IPS-20b (cell line): Measurements from ENCODE around the gene IQGAP3.

Source experiments
- H3K27ac ChIP-seq: one replicate; pipeline ENCODE4 v1.5.1; 2013; ENCODE audit warnings: low read length
- H3K27me3 ChIP-seq: 2 replicates; pipeline ENCODE4 v1.6.1; 2013; ENCODE audit warnings: mild to moderate bottlenecking, low read length, inconsistent platforms; ENCODE audit not compliant: insufficient read depth
- H3K36me3 ChIP-seq: 2 replicates; pipeline ENCODE4 v1.6.1; 2013; ENCODE audit warnings: low read depth, mild to moderate bottlenecking, inconsistent platforms, low read length, moderate library complexity; ENCODE audit not compliant: insufficient read depth
- H3K4me1 ChIP-seq: 2 replicates; pipeline ENCODE4 v1.6.1; 2013; ENCODE audit warnings: mild to moderate bottlenecking, control low read depth, inconsistent platforms, low read length, moderate library complexity; ENCODE audit not compliant: insufficient read depth
- H3K4me3 ChIP-seq: 2 replicates; pipeline ENCODE4 v1.5.1; 2013; ENCODE audit warnings: mild to moderate bottlenecking, low read length, inconsistent platforms
- H3K9ac ChIP-seq: 2 replicates; pipeline ENCODE4 v1.6.1; 2013; ENCODE audit warnings: low read depth, mild to moderate bottlenecking, inconsistent platforms, low read length, moderate library complexity
- H3K9me3 ChIP-seq: 2 replicates; pipeline ENCODE4 v1.6.1; 2013; ENCODE audit warnings: mild to moderate bottlenecking, low read depth, low read length, inconsistent platforms; ENCODE audit not compliant: insufficient read depth

IQGAP3 gene

GRCh38 chr1:156482276-156482675 is 90.1 kb downstream of the IQGAP3 start:
- Histone ChIP-seq H3K27me3 (no peaks in the 10 kb centered on the region), H3K27ac (no peak overlapping the region), H3K9me3 (no peaks in the 10 kb centered on the region), H3K9ac (no peak overlapping the region), H3K4me3 (no peak overlapping the region), H3K36me3 (peaks cover 47% of the 10 kb centered on the region), H3K4me1 (peaks cover 16% of the 10 kb centered on the region)

GRCh38 chr1:156481527-156481926 is 90.8 kb downstream of the IQGAP3 start:
- no peaks in the 10 kb centered on the region for H3K27me3 ChIP-seq
- peaks cover 51% of the 10 kb centered on the region for H3K36me3 ChIP-seq
- H3K4me1 ChIP-seq, result peaks cover 21% of the 10 kb centered on the region
- H3K27ac ChIP-seq, result no peak overlapping the region
- no peak overlapping the region for H3K4me3 ChIP-seq
- H3K9me3 ChIP-seq, result no peaks in the 10 kb centered on the region
- no peak overlapping the region for H3K9ac ChIP-seq

GRCh38 chr1:156480411-156481192 is 91.8 kb downstream of the IQGAP3 start:
- no peak overlapping the region for H3K9ac ChIP-seq
- no peak overlapping the region; the same call in 1 of the 2 replicates for H3K4me3 ChIP-seq
- no peak overlapping the region for H3K27ac ChIP-seq

GRCh38 chr1:156480016-156480370 is 92.4 kb downstream of the IQGAP3 start:
- Histone ChIP-seq H3K27me3 (no peaks in the 10 kb centered on the region), H3K36me3 (peaks cover 66% of the 10 kb centered on the region), H3K27ac (no peak overlapping the region), H3K4me3 (no peak overlapping the region), H3K4me1 (peaks cover 23% of the 10 kb centered on the region), H3K9me3 (no peaks in the 10 kb centered on the region), H3K9ac (no peak overlapping the region)

More at GRCh38 chr1:156480411-156481192, 91.8 kb downstream of the IQGAP3 start:
- H3K27me3 ChIP-seq, result no peaks in the 10 kb centered on the region
- H3K4me1 ChIP-seq, result peaks cover 23% of the 10 kb centered on the region
- peaks cover 60% of the 10 kb centered on the region for H3K36me3 ChIP-seq
- H3K9me3 ChIP-seq, result no peaks in the 10 kb centered on the region

GRCh38 chr1:156479093-156480015 is 93.0 kb downstream of the IQGAP3 start:
- Histone ChIP-seq H3K27me3 (no peaks in the 10 kb centered on the region), H3K9ac (no peak overlapping the region), H3K9me3 (no peaks in the 10 kb centered on the region), H3K4me1 (peaks cover 23% of the 10 kb centered on the region), H3K27ac (no peak overlapping the region), H3K36me3 (peaks cover 71% of the 10 kb centered on the region), H3K4me3 (no peak overlapping the region)

- Histone ChIP-seq H3K4me1 (peaks cover 23% of the 10 kb centered on the region), H3K27me3 (no peaks in the 10 kb centered on the region), H3K9me3 (no peaks in the 10 kb centered on the region), H3K9ac (no peak overlapping the region), H3K4me3 (no peak overlapping the region), H3K36me3 (peaks cover 83% of the 10 kb centered on the region), H3K27ac (no peak overlapping the region)
These were observed 94.1 kb downstream of the IQGAP3 start for GRCh38 chr1:156478250-156478627.

GRCh38 chr1:156477526-156478249 is 94.7 kb downstream of the IQGAP3 start:
- H3K4me1 ChIP-seq, result peaks cover 23% of the 10 kb centered on the region
- H3K27ac ChIP-seq, result no peak overlapping the region
- no peak overlapping the region for H3K4me3 ChIP-seq
- H3K9ac ChIP-seq, result no peak overlapping the region
- H3K36me3 ChIP-seq, result peaks cover 82% of the 10 kb centered on the region
- no peaks in the 10 kb centered on the region for H3K27me3 ChIP-seq
- H3K9me3 ChIP-seq, result no peaks in the 10 kb centered on the region

- Histone ChIP-seq H3K36me3 (peaks cover 77% of the 10 kb centered on the region), H3K27ac (no peak overlapping the region), H3K4me3 (no peak overlapping the region)
These were observed 95.7 kb downstream of the IQGAP3 start for GRCh38 chr1:156476501-156477298.

GRCh38 chr1:156475568-156476500 is 96.5 kb downstream of the IQGAP3 start:
- Histone ChIP-seq H3K27me3 (no peaks in the 10 kb centered on the region), H3K27ac (no peak overlapping the region), H3K9me3 (no peaks in the 10 kb centered on the region), H3K4me1 (peaks cover 13% of the 10 kb centered on the region), H3K9ac (no peak overlapping the region), H3K4me3 (no peak overlapping the region), H3K36me3 (peaks cover 71% of the 10 kb centered on the region)

More at GRCh38 chr1:156476501-156477298, 95.7 kb downstream of the IQGAP3 start:
- no peaks in the 10 kb centered on the region for H3K27me3 ChIP-seq
- H3K9me3 ChIP-seq, result no peaks in the 10 kb centered on the region
- H3K9ac ChIP-seq, result no peak overlapping the region
- peaks cover 22% of the 10 kb centered on the region for H3K4me1 ChIP-seq
